HCT116 (cell line): ENCODE measurements around the gene CEACAM3. TPM values are rescaled to one million over a fixed set of nuclear protein-coding genes. Genes with fewer than 3 reads are reported as not detected.

Experiments
- ATAC-seq: fragments of 200-7000 bp; cut with Tn5 transposase; 2 replicates; pipeline ENCODE4 v1.9.1; 2020; ENCODE audit warnings: mild to moderate bottlenecking, moderate library complexity
- BruUV-seq: library from RNA; stranded (reverse); fragments of 400-500 nt; replicated peaks from 2 replicates; lab custom pipeline; 2021; lab: Mats Ljungman, UMichigan
- CTCF ChIA-PET: fragments of 300-600 bp; sonication (Branson Sonifier 250); formaldehyde crosslinking; loops from one replicate; lab custom pipeline; 2021; ENCODE audit warnings: antibody characterized with exemption; lab: Charles Lee
- POLR2A ChIA-PET: fragments of 300-600, 350-600 bp; sonication (Branson Sonifier 250); formaldehyde crosslinking; loops from one replicate; lab custom pipeline; 2021; ENCODE audit warnings: antibody characterized with exemption; lab: Charles Lee
- RAD21 ChIA-PET, 2 experiments: fragments of 300-600 bp; sonication (Branson Sonifier 250); formaldehyde crosslinking; loops; one replicate each; lab custom pipeline; 2023; ENCODE audit warnings: low total read pairs in 2 of 2; ENCODE audit not compliant: uncharacterized antibody in 2 of 2, unreplicated experiment in 2 of 2, low non-redundant PET in 1 of 2; lab: Charles Lee
- DNase-seq: peaks from one replicate; pipeline ENCODE4 v3.0.0-alpha.2; 2010; ENCODE audit warnings: low read depth, low spot score
- H2AFZ ChIP-seq: fragments of 200-600 bp; shearing (Covaris generic), sonication (generic); 2 replicates; pipeline ENCODE4 v1.6.1; 2017; ENCODE audit warnings: low read depth, mixed run types, mixed read lengths, antibody characterized with exemption, low read length; ENCODE audit not compliant: poor library complexity, severe bottlenecking
- H3K27ac ChIP-seq: 2 replicates; pipeline ENCODE4 v1.5.1; 2012; ENCODE audit warnings: low read depth, low read length
- H3K27me3 ChIP-seq: fragments of 200-600 bp; sonication (generic); 2 replicates; pipeline ENCODE4 v1.6.1; 2016; ENCODE audit warnings: mixed run types, low read length, mixed read lengths; ENCODE audit not compliant: insufficient read depth
- H3K36me3 ChIP-seq, 2 experiments: fragments of 200-500 bp in 1 of 2; fragments of 200-600 bp in 1 of 2; sonication (Bioruptor generic) in 1 of 2; sonication (generic) in 1 of 2; 2 replicates each; pipeline versions ENCODE4 v1.5.1 to v1.6.1; 2014 to 2016; ENCODE audit warnings: low read length in 2 of 2, inconsistent platforms in 1 of 2, mixed read lengths in 1 of 2, mixed run types in 1 of 2; ENCODE audit not compliant: insufficient read depth in 2 of 2, control insufficient read depth in 1 of 2
- H3K4me1 ChIP-seq, 2 experiments: fragments of 200-600 bp in 1 of 2; sonication (generic) in 1 of 2; 2 replicates each; pipeline versions ENCODE4 v1.5.1 to v1.6.1; 2012 to 2017; ENCODE audit warnings: low read length in 2 of 2, inconsistent platforms in 1 of 2, mild to moderate bottlenecking in 1 of 2, mixed read lengths in 1 of 2, mixed run types in 1 of 2, moderate library complexity in 1 of 2; ENCODE audit not compliant: insufficient read depth in 2 of 2, control insufficient read depth in 1 of 2
- H3K4me2 ChIP-seq: fragments of 200-600 bp; sonication (generic); 2 replicates; pipeline ENCODE4 v1.6.1; 2017; ENCODE audit warnings: mixed run types, low read length, mixed read lengths
- H3K4me3 ChIP-seq, 2 experiments: fragments of 200-600 bp in 1 of 2; sonication (generic) in 1 of 2; replicated peaks in 1 of 2; 2 replicates each; pipeline ENCODE4 v1.5.1; 2011 to 2016; ENCODE audit warnings: low read length in 2 of 2, control low read depth in 1 of 2, low read depth in 1 of 2, mild to moderate bottlenecking in 1 of 2, mixed read lengths in 1 of 2, mixed run types in 1 of 2
- H3K79me2 ChIP-seq: fragments of 200-600 bp; sonication (generic); 2 replicates; pipeline ENCODE4 v1.6.1; 2017; ENCODE audit warnings: mild to moderate bottlenecking, mixed run types, low read length, moderate library complexity, mixed read lengths; ENCODE audit not compliant: insufficient read depth
- H3K9ac ChIP-seq: fragments of 200-600 bp; sonication (generic); 2 replicates; pipeline ENCODE4 v1.6.1; 2016; ENCODE audit warnings: low read length, mixed read lengths
- H3K9me2 ChIP-seq: fragments of 200-600 bp; sonication (generic), shearing (Covaris generic); 2 replicates; pipeline ENCODE4 v1.6.1; 2017; ENCODE audit warnings: mixed run types, mild to moderate bottlenecking, moderate library complexity; ENCODE audit not compliant: insufficient read depth
- H3K9me3 ChIP-seq, 2 experiments: fragments of 200-500 bp in 1 of 2; fragments of 200-600 bp in 1 of 2; sonication (Bioruptor generic) in 1 of 2; sonication (generic) in 1 of 2; 2 replicates each; pipeline ENCODE4 v1.6.1; 2014 to 2017; ENCODE audit warnings: low read length in 2 of 2, mixed read lengths in 2 of 2, inconsistent platforms in 1 of 2, low read depth in 1 of 2, mild to moderate bottlenecking in 1 of 2, mixed run types in 1 of 2, moderate library complexity in 1 of 2; ENCODE audit not compliant: control insufficient read depth in 1 of 2, insufficient read depth in 1 of 2
- H4K20me1 ChIP-seq: fragments of 200-600 bp; sonication (generic), shearing (Covaris generic); 2 replicates; pipeline ENCODE4 v1.6.1; 2017; ENCODE audit warnings: mixed run types, mild to moderate bottlenecking, moderate library complexity; ENCODE audit not compliant: insufficient read depth
- EGR1 ChIP-seq: IDR thresholded peaks from 2 replicates; pipeline ENCODE4 v1.6.1; 2012; ENCODE audit warnings: low read depth
- EZH2 ChIP-seq: fragments of 200-600 bp; sonication (generic); IDR thresholded peaks from 2 replicates; pipeline ENCODE4 v1.6.1; 2017; ENCODE audit warnings: antibody characterized with exemption, mixed run types
- EZH2phosphoT487 ChIP-seq: fragments of 200-600 bp; IDR thresholded peaks from 2 replicates; pipeline ENCODE4 v1.6.1; 2018; ENCODE audit warnings: antibody characterized with exemption, borderline replicate concordance
- POLR2A ChIP-seq: IDR thresholded peaks from 2 replicates; pipeline ENCODE4 v1.7.0; 2011; ENCODE audit warnings: borderline replicate concordance; ENCODE audit not compliant: insufficient read depth, insufficient read length; ENCODE audit errors: extremely low read depth
- RAD21 ChIP-seq: IDR thresholded peaks from 2 replicates; pipeline ENCODE4 v1.6.1; 2012; ENCODE audit warnings: low read depth, mild to moderate bottlenecking
- SIN3A ChIP-seq: IDR thresholded peaks from 2 replicates; pipeline ENCODE4 v1.6.1; 2012; ENCODE audit warnings: low read depth
- TCF7L2 ChIP-seq: IDR thresholded peaks from 2 replicates; pipeline ENCODE4 v1.7.0; 2011; ENCODE audit warnings: borderline replicate concordance, inconsistent platforms; ENCODE audit not compliant: insufficient read depth, insufficient read length; ENCODE audit errors: extremely low read depth
- YY1 ChIP-seq: IDR thresholded peaks from 2 replicates; pipeline ENCODE4 v1.6.1; 2011; ENCODE audit warnings: low read length, low read depth, moderate library complexity, mild to moderate bottlenecking; ENCODE audit not compliant: insufficient replicate concordance; ENCODE audit errors: extremely low read depth
- ZNF274 ChIP-seq: fragments of 200-500 bp; sonication (Bioruptor generic); IDR thresholded peaks from 2 replicates; pipeline ENCODE4 v1.6.1; 2014; ENCODE audit warnings: mild to moderate bottlenecking, low read depth, low read length, inconsistent platforms
- intact Hi-C: fragments of 100-400 bp; cut with micrococcal nuclease; formaldehyde crosslinking; loops from 2 replicates; pipeline ENCODE4 v1.10.0; 2022
- total RNA-seq: library from RNA; stranded (reverse); gene quantifications from one replicate; pipeline ENCODE4 v1.2.1, GENCODE V29; 2021; ENCODE audit not compliant: unreplicated experiment
- TF ChIP-seq, protein P1 (sequence below): IDR thresholded peaks from 2 replicates; pipeline ENCODE4 v1.6.1; 2012
- TF ChIP-seq, protein P2 (sequence below), 3 experiments: fragments of 200-600 bp in 1 of 3; sonication (generic) in 1 of 3; IDR thresholded peaks in 2 of 3; conservative IDR thresholded peaks in 1 of 3; 2 replicates each; pipeline ENCODE4 v1.5.1; 2012 to 2017; ENCODE audit warnings: low read depth in 2 of 3, low read length in 2 of 3, antibody characterized with exemption in 1 of 3, borderline replicate concordance in 1 of 3, control low read depth in 1 of 3, mild to moderate bottlenecking in 1 of 3, mixed read lengths in 1 of 3, mixed run types in 1 of 3, moderate library complexity in 1 of 3; ENCODE audit not compliant: insufficient read depth in 1 of 3

Gene CEACAM3
- total RNA-seq, 1 experiment from 2014 or later: not detected

DNA sequence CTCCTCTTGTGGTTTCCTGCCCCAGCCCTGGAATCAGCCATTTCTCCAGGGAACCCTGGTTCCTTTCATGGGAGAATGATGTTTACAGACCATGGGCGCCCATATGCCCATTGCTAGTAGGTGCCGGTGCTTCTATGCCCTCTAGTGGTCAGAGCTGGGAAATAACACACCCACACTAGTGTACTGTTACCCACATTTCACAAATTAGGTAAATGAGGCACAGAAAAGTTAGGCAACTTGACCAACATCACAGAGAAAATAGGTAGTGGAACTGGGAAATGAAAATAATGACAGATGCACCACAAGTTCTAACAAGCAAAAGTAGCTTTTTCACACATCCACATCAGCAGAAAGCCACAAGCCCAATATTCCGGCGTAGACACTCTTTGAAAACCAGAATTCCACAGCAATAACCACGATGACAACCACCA lies 1.3 kb upstream of the CEACAM3 start:
- POLR2A ChIA-PET: no interaction called here
- peak; percentile 38 for DNase-seq
- H2AFZ ChIP-seq: peak overlapping the region; percentile 71
- no peaks in the 10 kb centered on the region; a peak in 1 of 4 replicates for H3K4me1 ChIP-seq
- H3K27me3 ChIP-seq: peaks cover 22% of the 10 kb centered on the region; the same call in 1 of the 2 replicates
- peak; percentile 93 for ATAC-seq
- peak overlapping the region; percentile 33; the same call in 1 of the 2 replicates for H3K4me2 ChIP-seq
- H3K36me3 ChIP-seq: no peaks in the 10 kb centered on the region
- no peaks in the 10 kb centered on the region for H3K9me3 ChIP-seq
- no peaks in the 10 kb centered on the region for H4K20me1 ChIP-seq
- H3K79me2 ChIP-seq: no peaks in the 10 kb centered on the region
- H3K4me3 ChIP-seq: no peak overlapping the region
- H3K9ac ChIP-seq: no peak overlapping the region
- RAD21 ChIA-PET: no interaction called here
- intact Hi-C loops: no loop called here
- CTCF ChIA-PET: interaction anchor here (0.8 to 5.1 kb wide), 16 partner anchors 9 to 356 kb away, joined by 3 to 80 read pairs (median 4); partner anchors contain the start of gene RABAC1
- H3K27ac ChIP-seq: no peak overlapping the region
- BruUV-seq: no TSS peak
- peak; percentile 57 for TF ChIP-seq YY1
- TF ChIP-seq, protein P1, sequence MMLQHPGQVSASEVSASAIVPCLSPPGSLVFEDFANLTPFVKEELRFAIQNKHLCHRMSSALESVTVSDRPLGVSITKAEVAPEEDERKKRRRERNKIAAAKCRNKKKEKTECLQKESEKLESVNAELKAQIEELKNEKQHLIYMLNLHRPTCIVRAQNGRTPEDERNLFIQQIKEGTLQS: no peak
- TF ChIP-seq TCF7L2: no peak
- no peak for TF ChIP-seq EZH2phosphoT487
- TF ChIP-seq, protein P2, sequence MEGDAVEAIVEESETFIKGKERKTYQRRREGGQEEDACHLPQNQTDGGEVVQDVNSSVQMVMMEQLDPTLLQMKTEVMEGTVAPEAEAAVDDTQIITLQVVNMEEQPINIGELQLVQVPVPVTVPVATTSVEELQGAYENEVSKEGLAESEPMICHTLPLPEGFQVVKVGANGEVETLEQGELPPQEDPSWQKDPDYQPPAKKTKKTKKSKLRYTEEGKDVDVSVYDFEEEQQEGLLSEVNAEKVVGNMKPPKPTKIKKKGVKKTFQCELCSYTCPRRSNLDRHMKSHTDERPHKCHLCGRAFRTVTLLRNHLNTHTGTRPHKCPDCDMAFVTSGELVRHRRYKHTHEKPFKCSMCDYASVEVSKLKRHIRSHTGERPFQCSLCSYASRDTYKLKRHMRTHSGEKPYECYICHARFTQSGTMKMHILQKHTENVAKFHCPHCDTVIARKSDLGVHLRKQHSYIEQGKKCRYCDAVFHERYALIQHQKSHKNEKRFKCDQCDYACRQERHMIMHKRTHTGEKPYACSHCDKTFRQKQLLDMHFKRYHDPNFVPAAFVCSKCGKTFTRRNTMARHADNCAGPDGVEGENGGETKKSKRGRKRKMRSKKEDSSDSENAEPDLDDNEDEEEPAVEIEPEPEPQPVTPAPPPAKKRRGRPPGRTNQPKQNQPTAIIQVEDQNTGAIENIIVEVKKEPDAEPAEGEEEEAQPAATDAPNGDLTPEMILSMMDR (IDR thresholded peaks at IDR 0.05 in 2 of 3, conservative IDR thresholded peaks at IDR 0.05 in 1 of 3; ENCODE audit: borderline replicate concordance in 1 of 3, insufficient read depth in 1 of 3, low read depth in 2 of 3, low read length in 2 of 3): peak; percentile 54 to 89 (median 83)
- no peak for TF ChIP-seq POLR2A
- TF ChIP-seq EGR1: no peak
- TF ChIP-seq EZH2: no peak
- TF ChIP-seq SIN3A: no peak
- TF ChIP-seq ZNF274: no peak
- peak; percentile 41 for TF ChIP-seq RAD21
- no peaks in the 10 kb centered on the region for H3K9me2 ChIP-seq
